Activated B cell treated with CpG ODN at 0.5 μM for 24 hours (primary cell): ENCODE results near the gene LPP. TPM values are rescaled to one million over a fixed set of nuclear protein-coding genes. Genes with fewer than 3 reads are reported as not detected.

Experiments used
- ATAC-seq: fragments of 200-7000 bp; cut with Tn5 transposase; one replicate; pipeline ENCODE4 v1.10.0; 2021; ENCODE audit warnings: low read depth, mild to moderate bottlenecking, moderate library complexity
- CTCF ChIA-PET: fragments of 350-600 bp; sonication (Branson Sonifier 250); formaldehyde crosslinking; loops from one replicate; lab custom pipeline; 2021; ENCODE audit warnings: antibody characterized with exemption; lab: Charles Lee
- POLR2A ChIA-PET: fragments of 350-600 bp; sonication (Branson Sonifier 250); formaldehyde crosslinking; loops from one replicate; lab custom pipeline; 2021; ENCODE audit warnings: antibody characterized with exemption; lab: Charles Lee
- DNase-seq: peaks from one replicate; pipeline ENCODE4 v3.0.0; 2022
- H3K27ac Mint-ChIP-seq: one replicate; pipeline ENCODE4 v1.8.0; 2020; ENCODE audit warnings: mixed read lengths
- H3K27me3 Mint-ChIP-seq: one replicate; pipeline ENCODE4 v1.8.0; 2021; ENCODE audit warnings: mixed read lengths
- H3K36me3 Mint-ChIP-seq: one replicate; pipeline ENCODE4 v1.8.0; 2021; ENCODE audit warnings: low read depth, mixed read lengths
- H3K4me1 Mint-ChIP-seq: one replicate; pipeline ENCODE4 v1.8.0; 2021; ENCODE audit warnings: mixed read lengths
- H3K4me3 Mint-ChIP-seq: one replicate; pipeline ENCODE4 v1.8.0; 2020; ENCODE audit warnings: mild to moderate bottlenecking, mixed read lengths
- H3K9me3 Mint-ChIP-seq: one replicate; pipeline ENCODE4 v1.8.0; 2020; ENCODE audit warnings: mixed read lengths
- CTCF ChIP-seq: fragments of 200-600 bp; IDR thresholded peaks from one replicate; pipeline ENCODE4 v1.8.0; 2022; ENCODE audit warnings: antibody characterized with exemption, mild to moderate bottlenecking
- intact Hi-C: fragments of 100-400 bp; cut with micrococcal nuclease; formaldehyde crosslinking; loops from one replicate; pipeline ENCODE4 v1.15.1; 2024
- total RNA-seq: library from RNA; stranded (reverse); gene quantifications from 2 replicates; pipeline ENCODE4 v1.2.3, GENCODE V29; 2022

The LPP gene
- total RNA-seq, 1 donor from 2014 or later, result 60.1 TPM

GRCh38 chr3:188284455-188285212, 130.7 kb downstream of the LPP start:
- ChIA-PET CTCF (interaction anchor here (1.9 to 2.2 kb wide), 2 partner anchors 10 to 544 kb away, joined by 4 to 9 read pairs; no protein-coding TSS in a partner anchor), POLR2A (interaction anchor here (0.5 to 1.7 kb wide), 12 partner anchors 10 to 544 kb away, joined by 3 to 8 read pairs (median 3); partner anchors contain the start of gene BCL6)
- peaks cover 6% of the 10 kb centered on the region for H3K36me3 Mint-ChIP-seq
- no peaks in the 10 kb centered on the region for H3K27me3 Mint-ChIP-seq
- H3K4me1 Mint-ChIP-seq, result peaks cover 44% of the 10 kb centered on the region
- H3K27ac Mint-ChIP-seq, result peak overlapping the region; percentile 22
- TF ChIP-seq CTCF, result no peak
- ATAC-seq (peak; percentile 64), DNase-seq (no peak)
- intact Hi-C loops, result loop anchor here (5.0 kb wide), 1 partner anchor 72 kb away; no protein-coding TSS in a partner anchor
- peak overlapping the region; percentile 17 for H3K4me3 Mint-ChIP-seq
- H3K9me3 Mint-ChIP-seq, result no peaks in the 10 kb centered on the region

DNA sequence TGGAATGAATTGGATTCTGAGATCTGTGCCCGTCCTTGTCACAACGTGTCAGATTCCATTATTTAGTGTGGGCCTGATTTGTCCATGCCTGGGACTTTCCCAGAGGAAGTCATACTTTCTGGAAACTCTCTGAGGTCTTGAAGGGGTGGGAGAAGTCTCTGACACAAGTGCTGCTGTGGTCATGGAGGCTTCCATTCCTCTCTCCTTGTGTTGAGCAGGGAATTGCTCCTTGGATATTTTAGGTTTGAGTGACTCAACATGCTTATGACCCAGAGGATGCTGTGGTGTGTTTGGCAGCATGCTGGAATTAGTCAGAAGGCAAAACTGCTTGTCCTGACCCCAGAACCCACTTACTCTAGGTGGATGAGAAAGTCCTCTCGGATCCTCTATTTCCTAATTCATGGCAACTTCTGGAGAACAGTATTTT, 132.1 kb downstream of the LPP start:
- ATAC-seq (no peak), DNase-seq (no peak)
- Mint-ChIP-seq H3K27me3 (no peaks in the 10 kb centered on the region), H3K4me3 (no peak overlapping the region), H3K9me3 (no peaks in the 10 kb centered on the region), H3K4me1 (peaks cover 42% of the 10 kb centered on the region), H3K27ac (no peak overlapping the region), H3K36me3 (peaks cover 16% of the 10 kb centered on the region)
- ChIA-PET POLR2A (interaction anchor here (1.1 kb wide), 1 partner anchor 9 kb away, joined by 3 read pairs; no protein-coding TSS in a partner anchor), CTCF (interaction anchor here (2.2 kb wide), 1 partner anchor 546 kb away, joined by 9 read pairs; no protein-coding TSS in a partner anchor)
- TF ChIP-seq CTCF, result no peak
- intact Hi-C loops, result loop anchor here (5.0 kb wide), 1 partner anchor 74 kb away; no protein-coding TSS in a partner anchor

- ATAC-seq (no peak), DNase-seq (no peak)
- no peaks in the 10 kb centered on the region for H3K9me3 Mint-ChIP-seq
- no peak overlapping the region for H3K27ac Mint-ChIP-seq
- intact Hi-C loops, result loop anchor here (5.0 kb wide), 1 partner anchor 75 kb away; no protein-coding TSS in a partner anchor
- H3K4me3 Mint-ChIP-seq, result no peak overlapping the region
- no peak for TF ChIP-seq CTCF
- ChIA-PET POLR2A (interaction anchor here (0.7 to 1.7 kb wide), 2 partner anchors 11 to 137 kb away, joined by 3 to 11 read pairs; no protein-coding TSS in a partner anchor), CTCF (no interaction called here)
- no peaks in the 10 kb centered on the region for H3K27me3 Mint-ChIP-seq
- H3K4me1 Mint-ChIP-seq, result peaks cover 52% of the 10 kb centered on the region
- H3K36me3 Mint-ChIP-seq, result peaks cover 16% of the 10 kb centered on the region
Observed at GRCh38 chr3:188287339-188287738, 133.4 kb downstream of the LPP start.

DNA sequence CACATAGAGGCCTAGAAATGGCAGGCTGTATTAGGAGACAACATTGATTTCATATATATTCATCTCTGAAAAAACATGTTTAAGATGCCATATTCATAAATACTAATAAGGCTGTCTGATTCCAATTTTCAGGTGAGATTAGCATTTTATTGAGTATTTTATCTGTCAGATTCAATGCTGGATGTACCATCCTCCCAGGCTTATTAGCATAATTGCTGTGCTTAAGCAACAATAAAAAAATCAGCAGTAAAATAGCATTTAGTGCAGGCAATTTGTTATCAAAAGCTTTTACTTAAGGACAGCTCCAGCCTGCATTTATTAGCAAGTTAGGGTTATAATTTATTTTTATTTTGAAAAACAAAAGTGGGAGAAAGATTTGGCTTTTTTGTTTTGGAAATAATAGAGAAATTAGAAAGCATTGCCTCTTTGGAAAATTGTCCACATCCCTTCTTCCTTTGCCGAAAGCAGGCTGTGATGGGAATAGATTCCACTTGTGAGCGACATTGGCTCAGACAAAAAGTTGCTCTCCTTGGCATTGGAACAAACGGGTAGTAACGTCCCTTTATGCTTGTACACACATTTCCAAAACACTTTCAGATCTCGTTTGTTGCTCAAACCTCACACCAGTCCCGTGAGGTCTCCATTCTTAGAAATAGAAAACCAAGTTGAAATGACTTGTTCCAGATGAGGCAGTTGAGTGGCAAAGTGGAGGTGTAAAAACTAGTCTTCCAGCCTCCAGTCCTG, 134.0 kb downstream of the LPP start:
- Mint-ChIP-seq H3K36me3 (peaks cover 16% of the 10 kb centered on the region), H3K4me3 (no peak overlapping the region), H3K27ac (no peak overlapping the region), H3K9me3 (no peaks in the 10 kb centered on the region), H3K27me3 (no peaks in the 10 kb centered on the region), H3K4me1 (peaks cover 54% of the 10 kb centered on the region)
- ChIA-PET POLR2A (interaction anchor here (1.7 kb wide), 1 partner anchor 11 kb away, joined by 11 read pairs; no protein-coding TSS in a partner anchor), CTCF (no interaction called here)
- ATAC-seq (no peak), DNase-seq (no peak)
- TF ChIP-seq CTCF, result no peak
- intact Hi-C loops, result loop anchor here (5.0 kb wide), 1 partner anchor 76 kb away; no protein-coding TSS in a partner anchor
